ENCODE measurements around the gene KNSTRN.

The KNSTRN gene

GRCh38 chr15:40340740-40341400, 41.7 kb upstream of the KNSTRN start, which contains the start of gene CCDC9B:
Gene CCDC9B (minus strand): TSS chr15:40340939. CDS start chr15:40340819, 120 bp downstream.
- DNase-seq (ENCODE audit: insufficient read length, low spot score) (peak; percentile 65), FAIRE-seq (no peak)
- no peak for TF ChIP-seq POLR2A (IDR thresholded peaks at IDR 0.05; ENCODE audit: low read depth, low read length)

- FAIRE-seq (no peak), DNase-seq (ENCODE audit: insufficient read length, low spot score) (no peak)
- TF ChIP-seq POLR2A (IDR thresholded peaks at IDR 0.05; ENCODE audit: low read depth, low read length), result no peak
Measured at GRCh38 chr15:40342416-40343320, 39.9 kb upstream of the KNSTRN start.

GRCh38 chr15:40343512-40343911, 39.0 kb upstream of the KNSTRN start:
- FAIRE-seq (peak; percentile 87), DNase-seq (ENCODE audit: insufficient read length, low spot score) (peak; percentile 83)
- peak; percentile 48; the same call in 1 of the 2 replicates for TF ChIP-seq POLR2A (IDR thresholded peaks at IDR 0.05; ENCODE audit: low read depth, low read length)

- DNase-seq (ENCODE audit: insufficient read length, low spot score) (no peak), FAIRE-seq (no peak)
- TF ChIP-seq POLR2A (IDR thresholded peaks at IDR 0.05; ENCODE audit: low read depth, low read length), result no peak
Measured at GRCh38 chr15:40344217-40344616, 38.3 kb upstream of the KNSTRN start.

- TF ChIP-seq POLR2A (IDR thresholded peaks at IDR 0.05; ENCODE audit: low read depth, low read length), result no peak
- DNase-seq (ENCODE audit: insufficient read length, low spot score), result peak; percentile 79
- no peak for FAIRE-seq
Measured at GRCh38 chr15:40344631-40345120, 37.8 kb upstream of the KNSTRN start.

- no peak for FAIRE-seq
- no peak for DNase-seq (ENCODE audit: insufficient read length, low spot score)
- TF ChIP-seq POLR2A (IDR thresholded peaks at IDR 0.05; ENCODE audit: low read depth, low read length), result no peak
Measured at GRCh38 chr15:40345225-40345866, 37.2 kb upstream of the KNSTRN start.

- FAIRE-seq (no peak), DNase-seq (ENCODE audit: insufficient read length, low spot score) (no peak)
- TF ChIP-seq POLR2A (IDR thresholded peaks at IDR 0.05; ENCODE audit: low read depth, low read length), result no peak
Measured at GRCh38 chr15:40345867-40346578, 36.5 kb upstream of the KNSTRN start.

GRCh38 chr15:40346579-40347558, 35.7 kb upstream of the KNSTRN start:
- FAIRE-seq, result no peak
- DNase-seq (ENCODE audit: insufficient read length, low spot score), result no peak
- TF ChIP-seq POLR2A (IDR thresholded peaks at IDR 0.05; ENCODE audit: low read depth, low read length), result no peak

- no peak for TF ChIP-seq POLR2A (IDR thresholded peaks at IDR 0.05; ENCODE audit: low read depth, low read length)
- DNase-seq (ENCODE audit: insufficient read length, low spot score) (no peak), FAIRE-seq (no peak)
Measured at GRCh38 chr15:40347559-40348473, 34.7 kb upstream of the KNSTRN start.

- no peak for TF ChIP-seq POLR2A (IDR thresholded peaks at IDR 0.05; ENCODE audit: low read depth, low read length)
- FAIRE-seq (no peak), DNase-seq (ENCODE audit: insufficient read length, low spot score) (no peak)
Measured at GRCh38 chr15:40348474-40348870, 34.0 kb upstream of the KNSTRN start.

GRCh38 chr15:40349163-40349562, 33.4 kb upstream of the KNSTRN start:
- TF ChIP-seq POLR2A (IDR thresholded peaks at IDR 0.05; ENCODE audit: low read depth, low read length), result no peak
- FAIRE-seq, result no peak
- DNase-seq (ENCODE audit: insufficient read length, low spot score), result no peak

Measured in H54 (cell line).